ENCODE data around the gene CSNK2B.

CSNK2B gene

GRCh38 chr6:31662124-31662723 lies 3.7 kb upstream of the CSNK2B start:
- DNase-seq, result no peak

GRCh38 chr6:31663126-31663960 lies 2.5 kb upstream of the CSNK2B start:
- peak; percentile 41 for DNase-seq

- peak; percentile 76 for DNase-seq
Measured at GRCh38 chr6:31663961-31664789, 1.7 kb upstream of the CSNK2B start.

DNA sequence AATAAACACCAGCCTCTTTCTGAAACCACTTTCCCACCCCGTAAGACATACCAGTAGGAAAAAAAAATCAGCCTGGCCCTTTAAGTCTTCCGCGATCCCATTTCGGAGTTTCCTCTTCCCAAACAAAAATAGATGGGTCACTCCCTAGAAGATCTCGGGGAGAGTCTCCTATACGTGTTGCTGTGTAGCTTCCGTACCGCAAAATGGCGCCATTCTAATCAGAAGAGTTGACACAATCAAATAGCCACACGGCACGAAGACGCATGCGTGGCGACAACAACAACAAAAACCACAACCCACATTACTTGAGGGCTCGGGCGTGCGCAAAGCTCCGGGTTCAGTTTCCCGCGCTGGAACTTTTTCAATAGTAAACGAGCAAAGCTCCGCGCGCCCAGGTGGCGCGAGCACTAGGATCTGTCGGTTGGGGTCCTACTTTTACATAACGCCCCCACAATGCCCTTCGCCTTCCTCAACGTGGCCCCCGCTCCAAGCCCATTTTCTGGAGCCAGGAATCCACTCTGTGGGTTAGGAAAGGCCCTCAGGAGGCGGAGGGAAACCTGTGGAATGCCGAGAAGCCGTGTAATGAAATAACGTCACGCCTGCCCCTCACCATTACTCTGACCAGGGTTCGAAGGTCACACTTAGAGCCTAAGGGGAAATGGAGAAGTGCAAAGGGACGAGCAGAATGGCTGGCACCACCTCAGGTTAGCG lies 935 bp upstream of the CSNK2B start, which contains the start of gene GPANK1:
Gene GPANK1 (minus strand): TSS at position 208 of the 711 bp plus-strand sequence. CDS start 519 bp downstream, outside the sequence.
- peak; percentile 94 for DNase-seq

GRCh38 chr6:31666337-31666965 lies 571 bp downstream of the CSNK2B start:
- no peak for DNase-seq

GRCh38 chr6:31669676-31670075 lies 3.8 kb downstream of the CSNK2B start, which contains the start of gene LY6G5B:
Gene LY6G5B (plus strand): TSS chr6:31669976. CDS start chr6:31670951, 975 bp downstream.
- DNase-seq, result no peak

- no peak for DNase-seq
Measured at GRCh38 chr6:31676322-31676903, 10.5 kb downstream of the CSNK2B start.

- DNase-seq, result no peak
Measured at GRCh38 chr6:31676904-31677303, 11.0 kb downstream of the CSNK2B start.

DNA sequence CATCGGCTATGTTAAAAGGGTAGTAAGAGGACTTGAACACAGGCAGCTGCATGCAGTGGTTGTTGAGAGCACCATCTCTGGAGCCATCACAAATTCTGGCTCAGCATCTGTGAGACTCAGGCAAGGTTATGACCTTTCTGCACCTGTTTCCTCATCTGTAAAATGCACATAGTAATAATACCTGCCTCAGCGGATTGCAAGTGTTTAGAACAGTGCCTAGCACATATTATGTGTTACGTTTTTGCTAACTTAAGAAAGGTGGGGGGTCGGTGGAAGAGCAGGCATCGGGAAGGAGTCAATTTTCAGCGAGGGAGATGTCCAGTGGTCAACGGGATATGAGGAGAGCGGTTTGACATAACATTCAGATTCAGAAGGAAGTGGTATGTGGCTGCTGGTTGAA lies 12.1 kb downstream of the CSNK2B start:
- DNase-seq, result no peak

DNA sequence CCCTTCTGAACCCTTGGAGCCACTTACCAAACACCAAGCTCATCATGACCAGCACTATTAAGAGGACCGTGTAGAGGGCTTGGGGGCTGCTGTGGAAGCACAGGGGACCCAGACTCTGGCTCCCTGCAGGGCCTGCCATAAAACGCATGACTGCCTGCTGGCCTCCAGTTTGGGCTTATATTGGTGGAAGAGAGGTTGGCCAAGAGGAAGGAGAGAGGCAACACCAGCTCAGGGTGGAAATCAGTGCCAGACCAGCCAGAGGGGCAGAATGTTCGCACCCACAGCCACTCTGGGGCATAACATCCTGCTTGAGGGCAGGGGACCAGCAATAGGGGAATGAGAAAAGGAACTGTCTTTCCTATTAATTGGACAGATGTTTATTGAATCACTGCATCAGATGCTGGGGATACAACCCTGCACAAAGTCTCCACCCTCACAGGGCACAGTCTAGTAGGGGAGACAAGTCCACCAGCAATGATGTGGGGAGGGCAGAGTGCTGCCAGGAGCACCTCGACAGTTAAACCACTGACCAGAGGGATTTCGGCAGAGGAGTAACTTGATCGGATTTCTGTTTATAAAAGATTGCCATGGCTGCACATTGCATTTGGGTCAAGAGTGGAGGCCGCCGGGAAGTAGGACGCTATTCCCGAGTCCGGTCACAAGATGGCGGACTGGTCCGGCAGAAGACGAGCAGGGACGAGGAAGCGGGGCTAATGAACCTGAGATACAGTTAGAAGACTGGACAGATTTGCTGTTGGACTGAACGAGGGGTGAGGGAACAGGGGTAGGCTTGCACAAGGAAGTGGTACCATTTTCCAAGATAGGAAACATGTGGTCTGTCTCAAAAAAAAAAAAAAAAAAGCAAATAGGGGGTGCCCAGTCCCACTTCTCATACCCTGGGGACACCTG lies 14.6 kb downstream of the CSNK2B start, which contains the start of gene LY6G5C:
Gene LY6G5C (minus strand): TSS at position 842 of the 909 bp plus-strand sequence. CDS start 694 bp downstream, at position 148.
- peak; percentile 81 for DNase-seq

GRCh38 chr6:31681135-31681671 lies 15.3 kb downstream of the CSNK2B start:
- peak; percentile 23 for DNase-seq

DNA sequence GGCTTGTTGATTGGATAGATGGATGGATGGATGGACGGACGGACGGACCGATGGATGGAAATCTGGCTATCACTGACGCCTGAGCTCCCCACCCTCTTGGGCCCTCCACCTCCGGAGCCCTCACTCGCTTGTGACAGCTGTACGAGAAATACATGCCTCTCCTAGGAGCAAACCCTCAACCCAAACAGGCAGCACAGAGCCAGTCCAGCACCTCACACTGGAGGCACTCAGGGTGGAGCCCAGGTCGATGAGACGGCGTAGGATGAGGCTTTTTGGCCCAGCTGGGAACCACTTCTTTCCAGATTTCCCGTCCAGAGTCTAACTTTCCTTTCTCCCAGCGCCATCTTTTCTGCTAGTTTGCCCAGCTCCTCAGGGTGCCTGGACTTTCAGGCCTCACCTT lies 17.7 kb downstream of the CSNK2B start:
- no peak for DNase-seq

DNA sequence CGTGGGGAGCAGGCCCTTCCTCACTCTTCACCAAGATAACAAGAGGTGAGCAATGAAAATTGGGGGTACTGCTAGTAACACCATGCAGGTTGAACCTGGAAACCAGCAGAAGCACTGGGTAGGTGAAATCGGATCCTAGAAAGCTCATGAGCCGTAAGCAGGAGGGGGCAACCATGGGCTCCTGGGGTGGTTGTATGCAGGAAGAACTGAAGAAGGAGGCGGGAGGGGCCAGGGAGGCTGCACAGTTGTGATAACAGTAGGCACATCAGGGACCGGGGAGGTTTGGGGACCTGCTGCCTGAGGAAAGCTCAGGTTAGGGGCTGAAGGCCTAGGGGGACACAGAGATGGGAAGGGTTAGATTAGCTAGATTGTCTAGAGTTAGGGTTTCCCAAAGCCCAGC lies 20.6 kb downstream of the CSNK2B start:
- no peak for DNase-seq

DNA sequence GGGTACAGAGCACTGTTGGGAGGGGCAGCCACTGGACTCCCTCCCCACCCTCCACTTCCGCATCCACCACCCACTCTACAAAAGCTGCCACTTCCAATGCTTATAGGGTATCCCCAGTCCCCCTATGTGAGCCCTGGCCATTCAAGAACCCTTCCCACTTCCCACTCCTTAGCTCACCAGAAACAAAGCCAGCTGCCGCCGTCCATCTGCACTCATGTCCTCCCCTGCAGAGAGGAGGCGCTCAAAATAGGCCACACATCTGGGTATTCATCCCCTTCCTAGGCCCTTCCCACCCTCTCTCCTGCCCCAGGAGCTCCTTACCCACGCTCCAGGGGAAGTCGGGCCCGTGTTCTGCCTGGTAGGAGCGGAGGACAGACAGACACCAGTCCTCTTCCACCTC lies 21.4 kb downstream of the CSNK2B start:
- DNase-seq, result no peak

DNA sequence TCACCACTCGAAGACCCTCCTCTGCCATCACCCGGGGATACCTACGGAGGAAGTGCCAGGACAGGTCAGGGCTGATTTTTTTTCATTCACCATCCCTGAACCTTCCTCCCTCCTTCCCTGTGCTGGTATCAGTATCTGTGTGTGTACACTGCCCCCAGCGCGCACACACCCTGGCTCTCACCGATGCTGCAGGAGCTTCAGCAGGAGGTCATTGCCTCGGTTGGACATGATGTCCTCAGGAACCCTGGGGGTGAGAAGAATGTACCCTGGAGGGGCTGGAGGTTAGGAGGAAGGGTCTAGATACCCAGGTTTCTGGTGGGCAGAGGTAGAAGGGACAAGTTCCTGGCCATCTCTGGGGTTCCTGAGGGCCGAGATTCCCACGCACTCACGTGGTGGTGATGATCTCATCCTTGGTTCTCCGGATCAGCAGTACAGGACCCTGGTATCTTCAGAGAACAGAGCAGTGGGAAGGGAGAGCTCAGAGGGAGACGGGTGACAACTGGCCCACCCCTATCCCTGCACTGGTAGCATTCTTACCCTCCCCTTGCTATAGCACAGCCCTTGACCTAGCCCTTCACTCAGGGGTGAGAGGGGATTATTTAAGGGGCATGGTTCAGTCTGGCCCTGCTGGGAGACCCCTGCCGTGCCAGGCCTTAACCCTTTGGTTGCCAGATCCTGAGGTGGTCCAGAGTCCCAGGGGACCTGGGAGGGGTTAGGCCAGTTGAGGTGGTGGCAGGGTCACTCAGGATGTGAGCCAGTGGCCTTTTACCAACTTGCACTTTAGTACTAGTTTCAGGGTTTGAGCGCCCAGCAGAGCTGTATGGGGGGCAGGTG lies 22.2 kb downstream of the CSNK2B start:
- DNase-seq, result no peak

GRCh38 chr6:31689249-31690110 lies 23.6 kb downstream of the CSNK2B start:
- DNase-seq, result no peak

DNA sequence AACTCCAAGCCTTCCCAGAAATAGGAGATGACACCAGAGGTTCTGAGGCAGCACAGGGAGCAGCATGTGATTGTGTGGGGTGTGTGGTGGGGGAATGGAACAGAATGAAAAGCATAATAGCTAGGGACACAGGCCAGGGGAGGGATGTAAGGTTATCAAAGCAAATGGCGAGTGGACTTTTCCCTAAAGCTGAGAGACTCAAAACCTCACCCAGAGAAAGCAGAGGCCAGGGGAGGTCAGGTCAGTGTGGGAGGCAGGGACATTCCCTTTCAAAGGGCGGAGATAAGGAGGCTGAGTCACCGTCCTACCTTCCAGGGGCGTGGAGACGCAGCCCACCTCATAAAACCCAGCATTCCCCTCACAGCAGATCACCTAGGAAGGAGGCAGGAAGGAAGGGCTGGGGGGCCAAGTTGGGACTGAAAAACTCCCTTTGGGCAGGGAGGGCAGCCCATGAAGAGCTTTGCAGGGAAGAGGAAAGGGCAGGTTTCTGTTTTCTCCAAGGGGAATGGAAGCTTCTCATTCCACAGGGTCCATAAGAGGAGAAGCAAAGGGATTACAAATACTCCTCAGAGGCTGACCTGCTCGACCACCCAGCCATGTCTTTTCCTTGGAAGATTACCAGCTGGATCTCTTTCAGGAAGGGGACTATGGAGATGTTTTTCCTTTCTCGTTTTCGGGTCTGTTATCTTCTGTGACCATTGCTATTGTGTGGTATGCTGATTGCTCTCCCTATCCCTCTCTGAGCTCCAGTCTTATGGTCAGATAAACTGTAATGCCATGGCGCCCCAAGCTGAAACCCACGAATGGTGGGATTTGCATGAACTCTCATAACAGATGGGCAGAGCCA lies 24.6 kb downstream of the CSNK2B start:
- no peak for DNase-seq

Measured in fibroblast of upper back skin (primary cell).